Endodermal cell (in vitro differentiated cells): ENCODE measurements around the gene GSDMA. TPM values are rescaled to one million over a fixed set of nuclear protein-coding genes. Genes with fewer than 3 reads are reported as not detected.

Experiments
- DNase-seq: peaks from one replicate; pipeline ENCODE4 v3.0.0-alpha.2; 2017
- H3K27ac ChIP-seq: 2 replicates; pipeline ENCODE4 v1.5.1; 2013; ENCODE audit warnings: mild to moderate bottlenecking, low read depth, low read length, moderate library complexity
- H3K27me3 ChIP-seq: 2 replicates; pipeline ENCODE4 v1.6.1; 2013; ENCODE audit warnings: mild to moderate bottlenecking, low read length, moderate library complexity; ENCODE audit not compliant: insufficient read depth, control insufficient read depth, poor library complexity, severe bottlenecking
- H3K36me3 ChIP-seq: 2 replicates; pipeline ENCODE4 v1.7.0; 2013; ENCODE audit warnings: mild to moderate bottlenecking, low read length, moderate library complexity; ENCODE audit not compliant: control insufficient read depth, insufficient read depth
- H3K4me1 ChIP-seq: one replicate; pipeline ENCODE4 v1.7.0; 2013; ENCODE audit warnings: low read length; ENCODE audit not compliant: control insufficient read depth, insufficient read depth
- H3K4me3 ChIP-seq: 2 replicates; pipeline ENCODE4 v1.5.1; 2013; ENCODE audit warnings: mild to moderate bottlenecking, low read length, moderate library complexity
- H3K9ac ChIP-seq: 2 replicates; pipeline ENCODE4 v1.6.1; 2013; ENCODE audit warnings: mild to moderate bottlenecking, low read length, moderate library complexity; ENCODE audit not compliant: poor library complexity, severe bottlenecking; ENCODE audit errors: extremely low read depth
- H3K9me3 ChIP-seq: 2 replicates; pipeline ENCODE4 v1.6.1; 2013; ENCODE audit warnings: mild to moderate bottlenecking, low read length, moderate library complexity; ENCODE audit not compliant: control insufficient read depth
- H3K27ac Mint-ChIP-seq: 2 replicates; pipeline ENCODE4 v1.8.0; 2020; ENCODE audit warnings: mixed read lengths
- H3K27me3 Mint-ChIP-seq: 2 replicates; pipeline ENCODE4 v1.8.0; 2021; ENCODE audit warnings: mild to moderate bottlenecking, mixed read lengths; ENCODE audit not compliant: insufficient read depth
- H3K36me3 Mint-ChIP-seq: 2 replicates; pipeline ENCODE4 v1.8.0; 2020; ENCODE audit warnings: low read depth, mixed read lengths
- H3K4me1 Mint-ChIP-seq: 2 replicates; pipeline ENCODE4 v1.8.0; 2020; ENCODE audit warnings: mixed read lengths
- H3K4me3 Mint-ChIP-seq: 2 replicates; pipeline ENCODE4 v1.8.0; 2020; ENCODE audit warnings: mild to moderate bottlenecking, moderate library complexity, mixed read lengths
- H3K9me3 Mint-ChIP-seq: 2 replicates; pipeline ENCODE4 v1.8.0; 2020; ENCODE audit warnings: mild to moderate bottlenecking, mixed read lengths
- CTCF ChIP-seq: fragments of 200-600 bp; sonication (generic); conservative IDR thresholded peaks from 2 replicates; pipeline ENCODE4 v1.5.0; 2021; ENCODE audit warnings: antibody characterized with exemption, mild to moderate bottlenecking
- WGBS, 2 experiments: methylation state at CpG; one replicate each; pipeline versions ENCODE4 v1.1.5 to v1.1.7; 2013; ENCODE audit warnings: missing lambda C conversion rate in 2 of 2, mixed read lengths in 1 of 2; ENCODE audit not compliant: insufficient coverage in 1 of 2, insufficient read length in 1 of 2; 5-methylcytosine and 5-hydroxymethylcytosine counted together
- total RNA-seq, 2 donors: library from RNA; stranded (reverse); fragmentation: NEBNext Ultra II Directional in 1 of 2; extraction: Animal tissue kit (Norgen Biotek cat#: 25700) in 1 of 2; gene quantifications; 2 replicates in 1 of 2; 3 replicates in 1 of 2; pipeline ENCODE4 v1.2.1, GENCODE V29; 2021

GSDMA gene
- total RNA-seq, 2 donors from 2014 or later: not detected

DNA sequence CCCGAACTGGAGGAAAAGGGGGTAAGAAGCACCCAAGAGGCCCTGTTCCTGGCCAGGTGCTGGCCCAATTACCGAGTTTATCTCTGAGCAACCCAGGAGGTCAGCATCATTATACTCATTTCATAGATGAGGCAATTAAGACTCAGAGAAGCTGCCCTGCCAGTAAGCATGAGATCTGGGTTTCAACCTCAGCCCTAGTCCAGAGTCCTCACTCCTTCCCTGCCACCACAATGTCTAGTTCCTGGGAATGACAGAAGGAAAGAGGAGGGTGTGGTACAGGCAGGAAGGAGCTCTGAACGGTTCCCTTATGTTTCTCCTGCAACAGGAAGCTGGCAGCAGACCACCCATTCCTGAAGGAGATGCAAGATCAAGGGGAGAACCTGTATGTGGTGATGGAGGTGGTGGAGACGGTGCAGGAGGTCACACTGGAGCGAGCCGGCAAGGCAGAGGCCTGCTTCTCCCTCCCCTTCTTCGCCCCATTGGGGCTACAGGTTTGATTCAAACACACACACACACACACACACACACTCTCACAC lies 7.4 kb downstream of the GSDMA start:
- Histone ChIP-seq H3K4me1 (peaks cover 5% of the 10 kb centered on the region), H3K36me3 (no peaks in the 10 kb centered on the region), H3K4me3 (no peak overlapping the region), H3K27me3 (peaks cover 7% of the 10 kb centered on the region), H3K9me3 (no peaks in the 10 kb centered on the region), H3K9ac (no peak overlapping the region), H3K27ac (no peak overlapping the region)
- TF ChIP-seq CTCF: no peak
- H3K4me1 Mint-ChIP-seq: peaks cover 6% of the 10 kb centered on the region
- H3K27ac Mint-ChIP-seq: no peak overlapping the region
- H3K9me3 Mint-ChIP-seq: no peaks in the 10 kb centered on the region
- peaks cover 32% of the 10 kb centered on the region for H3K27me3 Mint-ChIP-seq
- DNase-seq: no peak
- H3K4me3 Mint-ChIP-seq: no peak overlapping the region
- 58 to 89% methylated on average over 2 to 7 of the region's 7 CpGs for WGBS, 2 experiments
- no peaks in the 10 kb centered on the region for H3K36me3 Mint-ChIP-seq

- Histone ChIP-seq H3K27ac (no peak overlapping the region), H3K9ac (no peak overlapping the region), H3K27me3 (peaks cover 7% of the 10 kb centered on the region), H3K4me3 (no peak overlapping the region), H3K4me1 (peaks cover 5% of the 10 kb centered on the region), H3K9me3 (no peaks in the 10 kb centered on the region), H3K36me3 (no peaks in the 10 kb centered on the region)
- Mint-ChIP-seq H3K9me3 (no peaks in the 10 kb centered on the region), H3K27ac (no peak overlapping the region), H3K27me3 (peaks cover 29% of the 10 kb centered on the region), H3K4me3 (no peak overlapping the region), H3K36me3 (no peaks in the 10 kb centered on the region), H3K4me1 (peaks cover 6% of the 10 kb centered on the region)
- WGBS, 2 experiments: 93 to 98% methylated on average over 3 to 4 of the region's 4 CpGs
- no peak for DNase-seq
- no peak for TF ChIP-seq CTCF
Observed at GRCh38 chr17:39971076-39971603, 8.3 kb downstream of the GSDMA start.

GRCh38 chr17:39972271-39972670 lies 9.5 kb downstream of the GSDMA start:
- no peak for TF ChIP-seq CTCF
- WGBS, 2 experiments: 64 to 78% methylated on average over 3 of the region's 3 CpGs

More at GRCh38 chr17:39972271-39972670, 9.5 kb downstream of the GSDMA start:
- Mint-ChIP-seq H3K27me3 (peaks cover 29% of the 10 kb centered on the region), H3K4me3 (no peak overlapping the region), H3K27ac (no peak overlapping the region), H3K4me1 (peaks cover 6% of the 10 kb centered on the region), H3K9me3 (no peaks in the 10 kb centered on the region), H3K36me3 (no peaks in the 10 kb centered on the region)
- H3K4me1 ChIP-seq: peaks cover 5% of the 10 kb centered on the region
- H3K9me3 ChIP-seq: no peaks in the 10 kb centered on the region
- H3K4me3 ChIP-seq: no peak overlapping the region
- H3K36me3 ChIP-seq: no peaks in the 10 kb centered on the region
- no peak for DNase-seq
- no peak overlapping the region for H3K9ac ChIP-seq
- peaks cover 7% of the 10 kb centered on the region for H3K27me3 ChIP-seq
- H3K27ac ChIP-seq: no peak overlapping the region
